DMS153 treated with DMSO at 0.1 percent for 48 hours (cell line): Measurements from ENCODE around the gene SGIP1.

Experiments
- DNase-seq: peaks from one replicate; lab custom pipeline; 2025; ENCODE audit not compliant: unreplicated experiment; lab: John Stamatoyannopoulos, UW

SGIP1 gene

GRCh38 chr1:66521721-66522365 lies 12.1 kb upstream of the SGIP1 start:
- DNase-seq: no peak

GRCh38 chr1:66523562-66523961 lies 10.4 kb upstream of the SGIP1 start:
- no peak for DNase-seq

- no peak for DNase-seq
These were observed 8.9 kb upstream of the SGIP1 start for GRCh38 chr1:66525086-66525485.

GRCh38 chr1:66526036-66526435 lies 7.9 kb upstream of the SGIP1 start:
- no peak for DNase-seq

GRCh38 chr1:66526991-66527390 lies 7.0 kb upstream of the SGIP1 start:
- no peak for DNase-seq

GRCh38 chr1:66527686-66528085 lies 6.3 kb upstream of the SGIP1 start:
- no peak for DNase-seq

- DNase-seq: no peak
These were observed 5.4 kb upstream of the SGIP1 start for GRCh38 chr1:66528580-66528979.

- no peak for DNase-seq
These were observed 1.7 kb upstream of the SGIP1 start for GRCh38 chr1:66532214-66532613.

- no peak for DNase-seq
These were observed 862 bp upstream of the SGIP1 start for GRCh38 chr1:66532798-66533783.

- no peak for DNase-seq
These were observed 1.1 kb downstream of the SGIP1 start for GRCh38 chr1:66535061-66535460.

GRCh38 chr1:66535853-66536252 lies 1.9 kb downstream of the SGIP1 start:
- DNase-seq: no peak

- DNase-seq: no peak
These were observed 3.8 kb downstream of the SGIP1 start for GRCh38 chr1:66537718-66538117.

- DNase-seq: no peak
These were observed 5.5 kb downstream of the SGIP1 start for GRCh38 chr1:66539491-66539890.

- DNase-seq: no peak
These were observed 6.6 kb downstream of the SGIP1 start for GRCh38 chr1:66540434-66541032.

GRCh38 chr1:66542314-66542713 lies 8.4 kb downstream of the SGIP1 start:
- DNase-seq: no peak

- peak; percentile 97 for DNase-seq
These were observed 9.1 kb downstream of the SGIP1 start for GRCh38 chr1:66542811-66543767.

GRCh38 chr1:66546047-66546810 lies 12.3 kb downstream of the SGIP1 start:
- no peak for DNase-seq

- DNase-seq: no peak
These were observed 15.1 kb downstream of the SGIP1 start for GRCh38 chr1:66549017-66549416.

GRCh38 chr1:66550243-66550642 lies 16.3 kb downstream of the SGIP1 start:
- no peak for DNase-seq

- DNase-seq: no peak
These were observed 18.3 kb downstream of the SGIP1 start for GRCh38 chr1:66552287-66552686.
